GM19463 (cell line): Measurements from ENCODE around the gene PDIA5.

Experiments used
- ATAC-seq: cut with Tn5 transposase; IDR thresholded peaks from one replicate; pipeline ENCODE4 v1.9.1; 2021; ENCODE audit warnings: mild to moderate bottlenecking, moderate library complexity; ENCODE audit not compliant: unreplicated experiment

PDIA5 gene

DNA sequence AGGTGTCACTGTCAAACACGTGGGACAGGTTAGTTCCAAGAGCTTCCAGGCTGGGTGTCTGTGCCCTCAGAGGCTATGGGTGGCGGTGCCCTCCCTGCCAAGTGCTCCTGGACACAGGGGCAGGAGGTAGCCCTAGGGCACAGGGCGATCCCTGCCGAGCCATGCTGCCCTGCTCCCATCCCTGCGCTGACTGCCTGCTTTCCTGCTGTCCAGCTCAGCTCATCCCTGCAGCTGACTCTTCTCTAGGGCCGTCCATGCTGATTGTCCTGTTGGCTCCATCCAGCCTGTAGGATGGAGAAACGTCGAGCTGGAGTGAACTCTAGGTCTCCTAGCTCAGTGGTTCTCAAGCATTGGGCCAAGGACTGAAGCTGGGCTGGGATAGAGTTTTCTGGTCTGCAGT, 3.7 kb downstream of the PDIA5 start:
- ATAC-seq: no peak

DNA sequence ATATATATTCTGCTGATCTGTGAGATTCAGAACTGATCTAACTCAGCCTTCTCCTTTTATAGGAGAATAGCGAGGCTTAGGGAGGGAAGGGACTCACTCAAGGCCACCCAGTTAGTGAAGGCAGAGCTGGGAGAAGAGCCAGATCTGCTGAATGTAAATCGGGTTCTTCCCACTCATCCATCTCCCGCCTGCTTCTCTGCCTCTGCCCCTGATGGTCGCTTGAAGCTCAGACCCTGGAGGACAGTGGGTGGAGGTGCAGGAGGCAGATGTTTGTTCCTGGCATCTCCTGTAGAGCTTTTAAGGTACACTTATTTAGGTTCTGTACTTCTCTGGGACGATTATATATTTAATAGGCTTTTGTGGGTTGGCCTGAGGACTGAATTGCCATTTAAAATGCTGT, 4.3 kb downstream of the PDIA5 start:
- ATAC-seq: no peak

DNA sequence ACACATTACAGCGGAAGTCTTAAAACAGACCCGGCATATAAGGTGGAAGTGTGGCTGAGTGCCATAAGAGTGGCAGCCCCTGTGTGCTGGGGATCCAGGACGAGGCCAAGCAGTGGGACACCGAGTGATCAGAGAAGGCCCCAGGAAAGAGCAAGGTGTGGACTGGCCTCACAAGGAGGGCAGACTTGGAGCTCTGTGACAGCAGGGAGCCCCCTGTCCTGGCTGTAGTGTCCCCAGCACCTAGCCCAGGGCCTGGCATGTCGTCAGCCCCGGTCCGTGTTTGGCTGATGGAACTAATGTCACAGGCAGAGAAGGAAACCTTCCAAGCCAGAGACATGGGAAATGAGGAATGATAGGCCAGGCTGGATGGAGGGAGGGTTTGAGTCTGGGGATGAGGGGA, 4.8 kb downstream of the PDIA5 start:
- no peak for ATAC-seq

DNA sequence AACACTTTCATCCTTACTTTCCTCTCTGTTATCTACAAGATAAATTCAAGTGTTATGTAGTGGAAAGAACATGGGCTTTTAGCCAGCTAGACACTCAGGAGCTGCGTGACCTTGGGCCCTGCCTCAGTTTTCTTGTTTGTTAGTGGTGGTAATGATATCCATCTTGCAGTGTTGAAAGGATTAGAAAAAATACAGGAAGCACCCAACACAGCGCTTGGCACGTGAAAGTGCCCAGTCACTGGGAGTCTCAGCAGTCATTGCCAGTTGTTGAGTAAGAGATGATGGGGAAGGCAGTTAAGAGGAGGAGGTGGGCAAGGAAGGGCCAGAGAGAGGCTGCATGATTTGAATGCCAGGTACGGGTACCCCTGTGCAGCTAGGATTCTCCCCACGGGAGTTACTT, 5.3 kb downstream of the PDIA5 start:
- no peak for ATAC-seq

DNA sequence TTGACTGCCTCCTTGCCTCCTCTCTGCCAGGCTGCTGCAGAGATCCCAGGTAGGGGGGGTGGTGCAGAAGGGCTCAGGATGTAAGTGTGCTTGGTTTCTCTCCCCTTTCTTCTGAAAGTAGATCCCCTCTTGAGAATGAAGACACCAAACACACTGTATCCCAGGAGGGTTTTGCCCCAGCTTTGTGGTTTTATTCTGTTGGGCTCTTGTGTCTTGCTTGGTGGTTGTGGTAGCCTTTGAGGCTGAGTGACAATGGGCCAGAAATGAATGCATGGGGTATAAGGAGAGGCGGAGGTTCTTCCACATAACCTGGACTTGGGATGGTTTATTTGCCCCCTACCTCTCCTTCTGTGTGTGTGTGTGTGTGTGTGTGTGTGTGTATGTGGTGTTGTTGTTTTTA, 5.7 kb downstream of the PDIA5 start:
- ATAC-seq: no peak

DNA sequence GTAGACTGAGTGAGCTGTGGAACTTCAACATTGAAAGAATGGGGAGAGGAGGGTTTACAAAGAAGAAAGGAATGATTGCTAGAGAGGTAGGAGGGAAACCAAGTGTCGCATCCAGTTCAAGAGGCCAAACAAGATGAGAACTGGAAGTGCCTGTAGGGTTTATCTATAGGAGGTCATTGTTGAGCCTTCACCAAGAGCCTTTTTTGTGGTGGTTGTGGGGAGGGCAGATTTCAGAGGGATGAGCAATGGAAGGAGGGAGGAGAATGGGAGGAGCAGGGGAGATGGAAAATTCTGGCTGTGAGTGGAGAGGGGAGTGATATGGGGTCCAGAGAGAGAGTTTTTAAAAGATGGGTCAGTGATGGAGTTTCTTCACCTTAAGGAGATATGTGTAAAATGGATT, 8.5 kb downstream of the PDIA5 start:
- ATAC-seq: no peak

DNA sequence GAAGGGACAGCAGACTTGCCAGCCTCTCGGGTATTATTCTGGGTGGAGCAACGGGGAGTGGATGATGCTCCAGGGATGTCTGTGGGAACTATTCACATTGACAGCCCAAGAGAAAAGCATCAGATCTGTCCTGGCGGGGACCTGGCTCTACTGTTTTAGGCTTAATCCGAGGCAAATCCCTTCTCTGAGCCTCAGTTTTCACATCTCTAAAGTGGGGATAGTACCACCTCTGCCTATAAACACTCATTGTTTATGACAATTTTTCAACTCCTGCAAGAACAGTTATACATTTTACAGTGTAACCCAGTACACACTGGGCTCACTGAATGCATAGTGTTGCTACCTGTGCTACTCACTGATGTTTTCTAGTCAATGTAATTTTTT, 9.3 kb downstream of the PDIA5 start:
- no peak for ATAC-seq

DNA sequence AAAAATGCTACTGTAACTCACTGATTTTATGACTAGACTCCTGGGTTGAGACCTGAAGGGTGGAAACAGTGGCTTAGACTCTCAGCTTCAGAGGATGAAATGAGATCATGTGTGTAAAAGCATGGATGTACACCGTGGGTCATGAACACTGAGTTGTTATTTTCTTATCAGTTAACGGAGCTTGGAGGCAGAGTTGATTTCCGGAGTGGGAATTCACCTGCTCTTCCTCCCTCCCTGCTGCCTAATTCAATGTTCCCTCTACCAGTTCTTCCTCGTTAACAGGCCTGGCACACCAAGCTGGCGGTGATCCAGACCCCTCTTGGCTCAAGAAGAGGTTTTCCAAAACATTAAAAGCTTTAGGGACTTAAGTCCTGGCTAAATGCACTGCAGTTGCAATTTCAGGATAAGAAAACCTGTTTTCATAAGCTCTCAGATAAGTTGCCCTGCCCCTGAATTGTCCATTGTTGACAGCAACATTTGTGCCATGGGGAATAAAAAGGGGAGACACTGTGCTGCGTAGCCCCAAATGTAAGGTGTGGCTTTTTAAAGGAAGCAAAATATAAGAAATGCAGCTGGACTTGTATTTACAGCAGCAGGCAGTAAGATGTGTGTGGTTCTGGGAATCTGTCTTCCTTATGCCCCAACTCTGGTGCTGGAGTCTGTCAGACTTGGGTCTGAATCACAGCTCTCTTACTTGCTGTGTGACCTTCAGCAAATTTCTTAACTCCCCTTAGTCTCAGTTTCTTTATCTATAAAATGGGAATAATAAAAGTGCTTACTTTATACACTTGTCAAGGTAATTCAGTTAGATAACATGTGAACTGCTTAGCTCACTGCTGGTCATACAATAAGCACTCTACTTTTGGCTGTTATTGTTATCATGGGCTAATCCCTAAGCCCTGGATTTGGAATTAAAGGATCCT, 9.9 kb downstream of the PDIA5 start:
- ATAC-seq: no peak

DNA sequence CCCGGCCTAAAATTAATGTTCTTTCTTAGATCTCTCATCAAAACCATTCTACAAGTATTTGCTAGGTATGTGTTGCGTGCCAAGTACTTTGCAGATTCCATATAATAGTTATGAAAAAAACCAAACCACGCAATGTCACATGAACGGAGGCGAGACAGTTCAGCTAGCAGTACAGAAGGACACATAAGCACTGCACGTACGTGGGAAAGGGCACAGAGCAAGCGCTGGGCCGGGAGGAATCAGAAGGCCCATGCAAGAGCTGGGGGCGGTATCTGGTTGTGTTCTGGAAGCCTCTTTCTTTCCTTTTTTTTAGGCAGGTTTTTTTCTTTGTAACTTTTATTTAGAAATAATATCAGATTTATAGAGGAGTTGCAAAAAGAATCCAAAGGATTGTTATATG, 11.3 kb downstream of the PDIA5 start:
- no peak for ATAC-seq

DNA sequence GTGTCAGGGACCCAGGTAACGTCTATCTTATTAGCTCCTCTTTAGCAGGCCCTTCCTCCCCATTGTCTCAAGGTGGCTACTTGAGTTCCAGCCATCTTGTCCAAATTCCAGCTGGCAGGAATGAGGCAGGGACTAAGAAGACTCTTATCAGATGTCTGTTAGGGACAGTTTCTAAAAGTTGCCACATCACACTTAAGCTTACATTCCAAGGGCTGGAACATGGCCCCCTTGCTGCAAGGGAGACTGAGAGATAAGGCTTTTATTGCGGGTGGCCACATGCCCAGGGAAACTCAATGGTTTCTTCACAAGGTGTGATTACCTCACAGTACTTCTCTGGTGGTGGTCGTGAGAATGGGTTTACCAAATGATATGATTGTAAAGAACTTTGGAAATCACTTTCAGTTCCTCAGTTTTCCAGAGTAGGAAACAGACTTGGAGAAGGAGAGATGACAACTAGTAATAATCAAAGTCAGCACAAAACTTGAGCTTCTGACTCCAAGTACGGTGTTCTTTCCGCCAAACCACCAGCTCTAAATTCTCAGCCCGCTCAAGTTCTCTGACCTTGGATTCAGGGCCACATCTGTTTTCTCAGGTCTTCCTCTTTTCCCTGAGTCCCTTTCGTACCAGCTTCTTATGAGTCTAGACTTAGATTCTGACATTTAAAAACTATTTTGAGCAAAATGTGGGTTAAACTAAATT, 14.2 kb downstream of the PDIA5 start:
- no peak for ATAC-seq

DNA sequence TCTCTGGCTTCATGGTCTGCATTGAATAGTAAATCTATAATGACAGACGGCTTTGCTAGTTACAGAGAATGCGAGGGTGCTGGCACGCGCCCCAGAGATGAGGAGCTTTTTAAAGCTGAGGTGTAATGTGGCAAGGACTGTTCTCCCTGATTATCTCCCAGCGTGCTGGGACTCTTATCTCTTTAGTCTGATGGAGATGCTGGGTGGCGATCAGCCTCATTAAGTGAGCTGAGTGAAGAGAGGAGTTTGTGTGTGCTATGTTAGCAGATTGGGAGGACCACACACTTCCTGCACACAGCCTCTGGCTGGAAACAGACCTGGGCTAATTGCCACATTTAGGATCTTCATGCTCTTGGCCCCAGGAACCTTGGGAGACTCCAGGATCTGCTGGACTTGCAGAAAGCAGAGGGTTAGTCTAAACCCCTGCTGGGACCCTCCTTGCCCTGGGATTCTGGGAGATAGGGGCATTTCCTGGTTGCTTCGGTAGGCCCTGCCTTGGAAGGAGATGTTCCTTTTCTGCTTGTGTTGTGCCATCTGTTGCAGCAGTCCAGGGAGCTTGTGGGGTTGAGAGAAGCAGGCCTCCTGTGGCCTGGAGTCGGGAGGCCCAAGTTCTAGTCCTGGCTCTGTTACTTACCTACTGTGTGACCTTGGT, 15.0 kb downstream of the PDIA5 start:
- ATAC-seq: no peak

DNA sequence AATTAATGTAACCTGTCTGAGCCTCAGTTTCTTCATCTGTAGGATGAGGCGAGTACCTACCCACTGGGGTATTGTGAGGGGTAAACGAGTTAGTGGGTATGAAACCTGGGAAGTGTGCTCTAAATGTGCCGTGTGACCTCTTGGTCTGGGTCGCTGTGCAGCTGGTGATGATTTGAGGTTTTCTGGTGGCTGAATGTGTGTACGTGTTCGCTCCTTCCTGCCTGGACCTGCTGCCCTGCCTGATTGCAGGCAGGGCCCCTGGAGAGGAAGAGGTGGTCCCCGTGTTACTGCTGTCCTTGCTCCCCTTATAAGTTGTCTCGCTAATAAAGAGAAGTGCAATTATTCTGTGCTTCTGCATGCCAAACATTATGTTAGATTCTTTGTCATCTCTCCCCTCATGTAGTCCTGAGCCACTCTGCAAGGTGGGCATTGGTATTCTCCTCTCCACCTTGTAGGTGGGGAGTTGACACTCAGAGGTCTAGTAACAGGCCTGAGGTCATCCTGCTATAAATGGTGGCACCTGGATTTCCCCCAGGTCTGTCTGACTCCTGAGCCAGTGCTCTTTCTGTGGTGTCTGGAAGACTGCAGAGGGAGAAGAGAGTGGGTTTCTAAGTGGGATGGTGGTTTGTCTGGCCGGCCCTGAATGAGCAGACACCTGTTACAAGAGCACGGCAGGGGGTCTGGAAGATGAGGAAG, 15.7 kb downstream of the PDIA5 start:
- ATAC-seq: peak; percentile 82

DNA sequence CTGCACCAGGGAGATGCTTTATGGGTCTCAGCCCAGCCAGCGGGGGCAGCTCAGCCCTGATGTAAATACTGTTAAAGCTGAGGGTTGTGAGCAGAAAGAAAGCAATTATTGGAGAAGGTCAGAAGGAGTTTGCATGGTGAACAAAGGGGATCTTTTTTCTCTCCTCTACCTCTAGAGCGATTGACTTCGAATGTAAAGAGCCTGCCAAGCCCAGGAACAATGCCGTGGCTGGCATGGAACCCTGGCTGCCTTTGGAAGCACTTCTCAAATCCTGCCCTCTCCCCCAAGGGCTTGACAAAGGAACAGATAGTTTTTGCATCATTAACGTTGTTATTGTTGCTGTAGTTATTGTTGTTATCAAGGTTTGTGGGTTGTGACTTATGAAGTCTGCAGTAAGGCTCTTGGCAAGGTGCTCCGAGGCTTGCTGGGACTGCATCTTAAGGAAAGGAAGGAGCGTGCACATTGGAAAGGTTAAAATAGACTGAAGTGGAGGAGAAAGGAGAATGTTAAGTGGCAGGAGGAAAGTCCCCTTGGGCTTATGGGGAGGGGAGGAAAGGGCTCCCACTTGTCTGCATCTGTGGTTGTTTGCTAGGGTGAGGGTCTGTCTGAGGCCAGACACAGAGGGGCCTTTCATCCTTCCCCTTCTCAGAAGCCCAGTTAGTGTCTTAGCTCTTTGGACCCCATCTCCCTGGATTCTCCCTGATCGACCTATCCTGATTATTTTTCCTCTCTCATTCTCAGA, 16.7 kb downstream of the PDIA5 start:
- ATAC-seq: no peak

DNA sequence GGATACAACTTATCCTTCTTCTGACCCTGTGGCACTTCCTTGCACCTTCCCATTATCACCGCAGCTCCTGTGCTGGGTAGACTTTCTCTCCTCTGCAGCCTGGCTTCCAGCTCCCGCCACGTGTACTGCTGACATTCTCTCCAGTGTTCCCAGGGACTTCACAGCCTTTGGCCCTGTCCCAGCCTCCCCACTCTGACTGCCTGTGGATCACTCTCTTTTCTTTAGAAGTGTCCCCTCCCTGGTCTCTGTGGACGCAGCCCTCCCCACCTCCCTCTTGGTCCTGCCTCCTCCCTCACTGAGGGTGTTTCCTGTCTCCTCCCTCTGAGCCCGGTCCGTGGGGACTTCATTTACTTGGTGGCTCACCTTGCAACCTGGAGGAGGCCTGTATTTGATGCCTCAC, 17.4 kb downstream of the PDIA5 start:
- ATAC-seq: no peak

DNA sequence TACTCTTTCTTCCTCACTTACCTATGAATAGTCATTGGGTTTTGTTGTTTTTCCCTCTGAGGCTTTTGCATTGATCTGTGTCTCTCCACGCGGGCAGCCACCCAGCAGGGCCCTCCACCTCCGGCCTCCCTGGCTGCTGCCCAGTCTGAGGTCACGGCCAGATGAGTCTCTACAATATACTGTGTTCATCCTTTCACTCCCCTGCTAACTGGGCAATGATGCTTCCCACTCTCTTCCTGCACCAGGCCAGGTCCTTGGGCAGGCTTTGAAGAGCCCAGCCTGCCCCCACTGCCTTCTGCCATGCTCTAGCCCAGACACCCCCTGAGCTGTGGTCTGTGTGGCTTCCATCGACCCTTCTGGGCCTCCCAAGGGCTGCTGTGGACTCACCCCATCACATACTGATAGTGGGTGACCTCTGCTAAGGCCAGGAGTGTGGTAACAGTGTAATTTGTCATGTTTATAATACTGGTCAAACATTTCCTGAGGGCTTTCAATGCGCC, 18.0 kb downstream of the PDIA5 start:
- ATAC-seq: no peak

DNA sequence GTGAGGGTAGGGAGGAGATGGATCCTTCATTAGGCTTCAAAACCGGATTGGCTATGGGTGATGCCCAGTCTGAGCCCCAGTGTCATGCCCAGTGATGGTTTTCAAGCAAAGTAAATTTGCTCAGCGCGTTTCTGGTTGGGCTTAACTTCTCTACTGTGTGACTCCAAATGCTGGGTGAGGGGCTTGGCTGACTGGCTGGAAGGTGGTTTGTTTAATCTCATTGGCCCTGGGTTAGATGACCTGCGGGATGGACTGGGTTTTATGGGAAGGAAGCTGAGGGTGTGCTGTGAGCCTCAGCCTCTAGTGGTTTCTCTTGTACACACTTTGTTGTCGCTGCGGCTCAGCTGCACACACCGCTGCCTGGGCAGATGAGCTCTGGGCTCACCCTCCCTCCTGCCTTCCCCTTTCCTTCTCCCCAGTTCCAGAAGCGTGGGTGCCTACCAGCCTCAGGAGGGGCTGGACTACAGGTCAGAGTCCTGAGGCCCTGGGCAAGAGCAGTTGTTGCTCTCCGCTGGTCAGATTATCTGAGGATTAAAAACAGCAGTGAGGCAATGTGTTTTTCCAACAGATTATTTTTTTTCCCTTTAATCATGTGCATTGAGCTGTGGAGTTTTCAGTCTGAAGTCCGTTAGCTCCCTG, 18.6 kb downstream of the PDIA5 start:
- no peak for ATAC-seq

DNA sequence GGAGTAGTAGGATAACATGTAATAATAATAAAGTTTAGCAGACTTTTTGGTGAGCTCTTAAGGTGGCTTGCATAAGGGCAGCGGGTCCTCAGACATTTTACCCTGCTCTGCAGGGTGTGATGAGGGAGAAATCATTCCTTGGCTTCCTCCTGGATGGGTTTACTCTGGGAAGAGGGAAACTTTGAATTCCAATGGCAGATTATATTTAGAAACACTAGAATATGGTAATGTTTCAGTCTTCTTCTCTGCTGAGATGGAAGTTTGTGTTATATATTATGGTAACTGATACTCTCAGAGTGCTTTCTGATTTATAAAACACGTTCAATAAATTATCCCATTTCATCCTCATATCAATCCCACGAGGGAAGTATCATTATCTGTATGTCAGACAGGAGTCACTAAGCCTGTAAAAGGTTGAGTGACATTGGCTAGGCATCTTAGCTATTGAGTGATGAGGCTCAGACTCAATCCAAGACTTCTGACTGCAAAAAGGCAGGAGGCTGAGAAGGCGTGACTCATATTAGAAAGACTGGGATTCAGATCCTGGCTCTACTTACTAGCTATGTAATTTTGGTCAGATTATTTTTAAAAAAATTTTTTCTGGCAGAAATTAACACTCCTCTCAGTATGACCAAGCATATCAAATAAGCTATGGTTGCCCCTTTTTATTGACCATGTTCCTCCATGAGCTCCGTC, 19.3 kb downstream of the PDIA5 start:
- no peak for ATAC-seq

DNA sequence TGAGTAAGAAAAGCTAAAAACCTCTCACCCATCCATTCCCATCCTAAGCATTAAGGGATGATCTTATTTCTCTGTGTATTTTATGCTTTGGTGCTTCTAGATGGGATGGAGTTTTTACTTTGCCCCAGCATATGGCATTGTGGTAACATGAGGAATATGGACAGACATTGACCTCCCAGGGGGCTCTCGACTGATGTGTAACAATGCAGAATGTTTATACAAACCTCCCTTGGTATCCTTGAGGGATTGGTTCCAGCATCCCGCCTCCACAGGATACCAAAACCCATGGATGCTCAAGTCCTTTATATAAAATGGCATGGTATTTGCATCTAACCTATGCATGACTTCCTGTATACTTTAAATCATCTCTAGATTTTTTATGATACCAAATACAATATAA, 21.6 kb downstream of the PDIA5 start:
- no peak for ATAC-seq

DNA sequence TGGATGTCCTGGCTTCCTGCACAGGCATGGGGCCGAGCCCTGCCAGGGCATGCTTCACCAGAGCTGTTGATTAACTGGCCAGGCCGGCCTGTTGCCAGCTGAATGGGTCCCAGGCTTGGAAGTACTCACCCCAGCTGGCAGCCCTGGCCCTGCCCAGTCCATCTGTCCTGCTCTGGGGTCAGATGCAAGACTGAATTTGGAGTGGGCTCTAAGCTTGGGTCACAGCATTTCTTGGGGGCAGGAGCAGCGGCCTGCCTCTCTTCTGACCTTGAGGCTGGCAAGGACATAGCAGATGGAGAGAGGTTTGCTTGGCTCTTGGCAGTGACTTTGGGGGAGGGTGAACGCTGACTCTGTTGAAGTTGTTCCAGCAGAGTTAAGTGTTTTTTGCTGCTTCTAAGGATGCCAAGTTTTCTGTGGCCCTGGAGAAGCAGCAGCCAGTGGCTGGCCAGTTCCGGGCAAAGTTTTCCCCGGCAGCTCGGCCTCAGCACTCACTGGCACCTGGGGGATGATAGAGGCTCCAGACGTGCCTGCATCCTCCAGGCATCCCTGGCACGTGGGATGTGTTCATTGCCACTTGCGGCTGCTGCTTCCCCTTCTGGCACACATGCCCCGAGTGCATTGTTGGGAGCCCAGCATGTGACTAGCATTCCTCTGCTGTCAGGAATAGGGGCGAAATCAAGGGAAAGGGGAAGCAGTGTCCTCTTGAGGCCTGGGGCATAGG, 22.9 kb downstream of the PDIA5 start:
- no peak for ATAC-seq
